ENCODE results near the gene CNEP1R1. TPM values are rescaled to one million over a fixed set of nuclear protein-coding genes. Genes with fewer than 3 reads are reported as not detected.

CNEP1R1 gene
- total and polyA plus RNA-seq, 2 of the 4 experiments (the other 2 are of a cell fraction) = 16.1 to 22.0 TPM

DNA sequence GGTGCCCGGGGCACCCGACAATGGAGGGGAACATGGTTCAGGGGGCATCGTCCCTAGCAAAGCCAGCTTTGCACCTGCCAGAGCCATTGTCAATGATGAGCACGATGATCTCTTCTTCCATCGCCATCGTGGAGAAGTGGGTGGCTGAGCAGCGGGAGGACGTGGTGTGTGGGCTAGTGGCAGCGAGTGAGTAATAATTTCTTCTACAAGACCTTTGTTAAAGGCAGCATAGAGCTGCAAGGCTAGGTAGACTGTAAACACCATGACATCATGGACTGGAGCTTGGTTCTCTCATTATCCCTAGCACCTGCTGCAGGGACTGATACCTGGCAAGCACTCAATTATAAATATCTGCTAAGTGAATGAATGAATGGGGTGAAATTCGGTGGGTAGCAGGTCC lies 34.1 kb downstream of the CNEP1R1 start:
- WGBS, 2 experiments (ENCODE audit: extremely low coverage in 2 of 2, insufficient read length in 1 of 2) = 94% methylated on average over 5 of the region's 10 CpGs; no CpG with 5 or more reads in 1 of the 2 experiments
- in situ Hi-C loops (cut with MboI; ENCODE audit: low sequenced_read_pairs) (no loop called here), intact Hi-C loops (cut with micrococcal nuclease) (no loop called here), dilution Hi-C loops (cut with HindIII; ENCODE audit: low sequenced_read_pairs, unreplicated experiment) (no loop called here)
- Histone ChIP-seq H3K9ac (ENCODE audit: low read depth, low read length) (no peak overlapping the region), H3K27me3 (ENCODE audit: control insufficient read depth, insufficient read depth, low read length) (no peaks in the 10 kb centered on the region), H4K20me1 (ENCODE audit: insufficient read depth, low read length) (no peaks in the 10 kb centered on the region), H3K36me3 (ENCODE audit: control insufficient read depth, insufficient read depth, low read length) (no peaks in the 10 kb centered on the region), H3K4me2 (ENCODE audit: low read depth, low read length) (no peak overlapping the region), H4K8ac (ENCODE audit: low read depth in 2 of 2, low read length in 2 of 2) (no peak overlapping the region), H3K23ac (ENCODE audit: low read depth, low read length) (no peak overlapping the region), H3K4ac (ENCODE audit: low read depth, low read length) (no peak overlapping the region), H3K9me1 (ENCODE audit: insufficient read depth, low read length) (no peaks in the 10 kb centered on the region), H3K27ac (ENCODE audit: insufficient read depth, low read length) (no peak overlapping the region), H3K79me1 (ENCODE audit: low read depth in 1 of 2, low read length in 2 of 2) (no peaks in the 10 kb centered on the region), H4K5ac (ENCODE audit: low read depth, low read length) (no peak overlapping the region), H2AK9ac (replicated peaks; ENCODE audit: low read depth, low read length, poor library complexity) (no peak overlapping the region), H3K4me1 (ENCODE audit: control insufficient read depth, insufficient read depth, low read length) (no peaks in the 10 kb centered on the region), H3K4me3 (ENCODE audit: insufficient read depth, low read depth, low read length) (no peak overlapping the region), H2BK120ac (ENCODE audit: low read depth, low read length) (no peak overlapping the region), H3K14ac (replicated peaks; ENCODE audit: low read depth, low read length) (no peak overlapping the region), H2AK5ac (ENCODE audit: low read depth, low read length) (no peak overlapping the region), H2BK5ac (ENCODE audit: low read depth, low read length, poor library complexity, severe bottlenecking) (no peak overlapping the region), H3K18ac (ENCODE audit: low read depth, low read length) (no peak overlapping the region), H2BK20ac (ENCODE audit: low read depth, low read length) (no peak overlapping the region), H4K91ac (ENCODE audit: insufficient read depth, low read depth, low read length) (no peak overlapping the region), H3K9me3 (ENCODE audit: control insufficient read depth, insufficient read depth, low read length) (peaks cover 6% of the 10 kb centered on the region), H2BK15ac (ENCODE audit: low read depth, low read length) (no peak overlapping the region), H3K56ac (ENCODE audit: extremely low read depth, insufficient read depth, low read length) (no peak overlapping the region), H2AFZ (replicated peaks; ENCODE audit: low read length, poor library complexity) (no peak overlapping the region)
- no peak for TF ChIP-seq MAZ (IDR thresholded peaks at IDR 0.05; ENCODE audit: borderline replicate concordance, low read depth, low read length)
- TF ChIP-seq SMC3 (IDR thresholded peaks at IDR 0.05; ENCODE audit: low read depth, low read length) = no peak
- no peak for TF ChIP-seq CEBPB (IDR thresholded peaks at IDR 0.05; ENCODE audit: low read depth, low read length)
- TF ChIP-seq, protein P1, sequence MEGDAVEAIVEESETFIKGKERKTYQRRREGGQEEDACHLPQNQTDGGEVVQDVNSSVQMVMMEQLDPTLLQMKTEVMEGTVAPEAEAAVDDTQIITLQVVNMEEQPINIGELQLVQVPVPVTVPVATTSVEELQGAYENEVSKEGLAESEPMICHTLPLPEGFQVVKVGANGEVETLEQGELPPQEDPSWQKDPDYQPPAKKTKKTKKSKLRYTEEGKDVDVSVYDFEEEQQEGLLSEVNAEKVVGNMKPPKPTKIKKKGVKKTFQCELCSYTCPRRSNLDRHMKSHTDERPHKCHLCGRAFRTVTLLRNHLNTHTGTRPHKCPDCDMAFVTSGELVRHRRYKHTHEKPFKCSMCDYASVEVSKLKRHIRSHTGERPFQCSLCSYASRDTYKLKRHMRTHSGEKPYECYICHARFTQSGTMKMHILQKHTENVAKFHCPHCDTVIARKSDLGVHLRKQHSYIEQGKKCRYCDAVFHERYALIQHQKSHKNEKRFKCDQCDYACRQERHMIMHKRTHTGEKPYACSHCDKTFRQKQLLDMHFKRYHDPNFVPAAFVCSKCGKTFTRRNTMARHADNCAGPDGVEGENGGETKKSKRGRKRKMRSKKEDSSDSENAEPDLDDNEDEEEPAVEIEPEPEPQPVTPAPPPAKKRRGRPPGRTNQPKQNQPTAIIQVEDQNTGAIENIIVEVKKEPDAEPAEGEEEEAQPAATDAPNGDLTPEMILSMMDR (conservative IDR thresholded peaks at IDR 0.05; ENCODE audit: low read depth, low read length) = no peak
- CTCF ChIA-PET = no interaction called here
- POLR2A ChIA-PET (ENCODE audit: unreplicated experiment) = no interaction called here
- DNase-seq (no peak), ATAC-seq (ENCODE audit: low read depth) (no peak)
- BruUV-seq (replicated peaks) = no TSS peak
